Measurements from ENCODE around the gene USP36. TPM values are rescaled to one million over a fixed set of nuclear protein-coding genes. Genes with fewer than 3 reads are reported as not detected.

USP36 gene
- polyA plus RNA-seq, 1 experiment, result 18.3 TPM

GRCh38 chr17:78826836-78827509, 13.6 kb downstream of the USP36 start:
- H3K9me3 ChIP-seq (ENCODE audit: control insufficient read depth, insufficient read depth, low read length), result no peaks in the 10 kb centered on the region
- peak overlapping the region; percentile 11 for H3K27ac ChIP-seq (ENCODE audit: low read depth, low read length)
- TF ChIP-seq, protein P1, sequence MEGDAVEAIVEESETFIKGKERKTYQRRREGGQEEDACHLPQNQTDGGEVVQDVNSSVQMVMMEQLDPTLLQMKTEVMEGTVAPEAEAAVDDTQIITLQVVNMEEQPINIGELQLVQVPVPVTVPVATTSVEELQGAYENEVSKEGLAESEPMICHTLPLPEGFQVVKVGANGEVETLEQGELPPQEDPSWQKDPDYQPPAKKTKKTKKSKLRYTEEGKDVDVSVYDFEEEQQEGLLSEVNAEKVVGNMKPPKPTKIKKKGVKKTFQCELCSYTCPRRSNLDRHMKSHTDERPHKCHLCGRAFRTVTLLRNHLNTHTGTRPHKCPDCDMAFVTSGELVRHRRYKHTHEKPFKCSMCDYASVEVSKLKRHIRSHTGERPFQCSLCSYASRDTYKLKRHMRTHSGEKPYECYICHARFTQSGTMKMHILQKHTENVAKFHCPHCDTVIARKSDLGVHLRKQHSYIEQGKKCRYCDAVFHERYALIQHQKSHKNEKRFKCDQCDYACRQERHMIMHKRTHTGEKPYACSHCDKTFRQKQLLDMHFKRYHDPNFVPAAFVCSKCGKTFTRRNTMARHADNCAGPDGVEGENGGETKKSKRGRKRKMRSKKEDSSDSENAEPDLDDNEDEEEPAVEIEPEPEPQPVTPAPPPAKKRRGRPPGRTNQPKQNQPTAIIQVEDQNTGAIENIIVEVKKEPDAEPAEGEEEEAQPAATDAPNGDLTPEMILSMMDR (IDR thresholded peaks at IDR 0.05; ENCODE audit: low read depth, low read length), result no peak
- ChIA-PET CTCF (no interaction called here), POLR2A (interaction anchor here (0.7 kb wide), 1 partner anchor 105 kb away, joined by 3 read pairs; no protein-coding TSS in a partner anchor)
- no peak overlapping the region for H3K4me3 ChIP-seq (ENCODE audit: low read depth, low read length)
- no peak for DNase-seq (ENCODE audit: low read depth, low spot score)
- H3K27me3 ChIP-seq (ENCODE audit: control insufficient read depth, insufficient read depth, low read length), result no peaks in the 10 kb centered on the region

GRCh38 chr17:78826421-78826820, 14.2 kb downstream of the USP36 start:
- TF ChIP-seq, protein P1 (IDR thresholded peaks at IDR 0.05; ENCODE audit: low read depth, low read length), result no peak
- Histone ChIP-seq H3K27me3 (ENCODE audit: control insufficient read depth, insufficient read depth, low read length) (no peaks in the 10 kb centered on the region), H3K27ac (ENCODE audit: low read depth, low read length) (no peak overlapping the region), H3K9me3 (ENCODE audit: control insufficient read depth, insufficient read depth, low read length) (no peaks in the 10 kb centered on the region), H3K4me3 (ENCODE audit: low read depth, low read length) (no peak overlapping the region)
- CTCF ChIA-PET, result no interaction called here
- DNase-seq (ENCODE audit: low read depth, low spot score), result no peak
- POLR2A ChIA-PET, result no interaction called here

DNA sequence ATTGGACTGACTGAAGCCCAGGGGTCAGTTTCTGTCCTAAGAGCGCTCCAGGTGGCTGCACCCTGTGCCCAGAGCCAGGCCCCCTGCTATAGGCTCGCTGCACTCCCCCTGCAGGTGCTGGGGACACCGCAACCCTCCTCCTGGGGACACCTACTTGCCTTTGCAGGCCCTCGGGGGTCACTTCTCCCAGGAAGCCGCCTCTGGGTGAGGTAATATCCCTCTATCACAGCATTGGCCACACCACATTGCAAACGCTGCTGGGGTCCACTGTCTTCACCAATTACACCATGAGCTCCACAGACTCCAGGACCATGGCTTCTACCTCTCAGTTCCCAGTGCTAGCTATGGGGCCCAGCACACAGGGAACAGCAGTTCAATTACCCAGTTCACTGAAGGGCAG, 14.9 kb downstream of the USP36 start:
- CTCF ChIA-PET, result no interaction called here

GRCh38 chr17:78824240-78824639, 16.4 kb downstream of the USP36 start:
- ChIA-PET POLR2A (no interaction called here), CTCF (interaction anchor here (0.6 kb wide), 1 partner anchor 1003 kb away, joined by 3 read pairs; no protein-coding TSS in a partner anchor)
- TF ChIP-seq, protein P1 (IDR thresholded peaks at IDR 0.05; ENCODE audit: low read depth, low read length), result no peak
- Histone ChIP-seq H3K4me3 (ENCODE audit: low read depth, low read length) (no peak overlapping the region), H3K27ac (ENCODE audit: low read depth, low read length) (no peak overlapping the region), H3K27me3 (ENCODE audit: control insufficient read depth, insufficient read depth, low read length) (no peaks in the 10 kb centered on the region), H3K9me3 (ENCODE audit: control insufficient read depth, insufficient read depth, low read length) (no peaks in the 10 kb centered on the region)
- no peak for DNase-seq (ENCODE audit: low read depth, low spot score)

More for the DNA sequence above, 14.9 kb downstream of the USP36 start:
- POLR2A ChIA-PET, result no interaction called here
- DNase-seq (ENCODE audit: low read depth, low spot score), result no peak
- no peaks in the 10 kb centered on the region for H3K27me3 ChIP-seq (ENCODE audit: control insufficient read depth, insufficient read depth, low read length)
- no peak overlapping the region for H3K27ac ChIP-seq (ENCODE audit: low read depth, low read length)
- H3K4me3 ChIP-seq (ENCODE audit: low read depth, low read length), result no peak overlapping the region
- TF ChIP-seq, protein P1 (IDR thresholded peaks at IDR 0.05; ENCODE audit: low read depth, low read length), result no peak
- no peaks in the 10 kb centered on the region for H3K9me3 ChIP-seq (ENCODE audit: control insufficient read depth, insufficient read depth, low read length)

DNA sequence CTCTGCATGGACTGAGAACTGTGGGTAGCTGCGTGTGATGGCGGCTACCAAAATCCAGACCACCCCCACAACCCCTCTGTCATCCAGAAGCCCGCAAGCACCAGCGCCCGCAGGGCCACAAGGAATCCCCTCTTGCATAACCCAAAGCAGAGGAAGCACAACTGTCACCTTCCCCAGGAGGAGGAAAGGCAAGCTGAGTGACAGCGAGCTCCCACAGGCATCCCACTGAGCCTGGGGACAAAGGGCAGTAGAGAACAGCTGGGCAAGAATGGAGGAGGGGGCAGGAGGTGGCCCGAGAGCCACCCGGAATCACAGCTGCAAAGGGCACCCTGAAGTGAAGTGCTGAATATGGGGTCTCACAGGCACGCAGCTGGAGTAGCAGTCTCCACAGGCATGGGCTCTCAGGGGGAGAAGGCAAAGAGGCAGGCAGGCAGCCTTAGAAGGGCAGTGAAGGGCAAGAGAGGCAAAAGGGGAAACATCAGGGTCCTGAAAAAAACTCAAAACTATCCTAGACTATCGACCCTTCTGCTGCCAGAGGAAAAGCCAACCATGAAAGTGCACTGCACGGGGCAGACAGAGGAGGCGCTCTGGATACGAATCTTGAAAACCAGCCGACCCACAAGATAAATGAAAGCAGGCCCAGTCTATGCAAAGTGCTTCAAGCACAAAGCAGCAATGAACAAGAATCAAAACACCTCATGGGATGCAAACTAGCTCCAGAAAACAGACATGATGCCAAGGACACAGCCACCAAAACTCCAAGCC, 17.1 kb downstream of the USP36 start:
- TF ChIP-seq, protein P1 (IDR thresholded peaks at IDR 0.05; ENCODE audit: low read depth, low read length), result peak; percentile 29; the same call in 1 of the 2 replicates
- peak overlapping the region; percentile 97 for H3K27ac ChIP-seq (ENCODE audit: low read depth, low read length)
- H3K27me3 ChIP-seq (ENCODE audit: control insufficient read depth, insufficient read depth, low read length), result no peaks in the 10 kb centered on the region
- CTCF ChIA-PET, result interaction anchor here (1.2 kb wide), 1 partner anchor 42 kb away, joined by 7 read pairs; no protein-coding TSS in a partner anchor
- POLR2A ChIA-PET, result interaction anchor here (0.5 to 1.2 kb wide), 3 partner anchors 36 to 60 kb away, joined by 3 to 4 read pairs (median 3); no protein-coding TSS in a partner anchor
- no peak overlapping the region for H3K4me3 ChIP-seq (ENCODE audit: low read depth, low read length)
- DNase-seq (ENCODE audit: low read depth, low spot score), result no peak
- no peaks in the 10 kb centered on the region for H3K9me3 ChIP-seq (ENCODE audit: control insufficient read depth, insufficient read depth, low read length)
